H1 (cell line): ENCODE measurements around the gene COCH. TPM values are rescaled to one million over a fixed set of nuclear protein-coding genes. Genes with fewer than 3 reads are reported as not detected.

ENCODE experiments used
- CTCF ChIA-PET: fragments of 300-600 bp; sonication (Branson Sonifier 250); formaldehyde crosslinking; loops from one replicate; lab custom pipeline; 2021; ENCODE audit not compliant: partially characterized antibody; lab: Charles Lee
- POLR2A ChIA-PET: fragments of 300-600 bp; sonication (Branson Sonifier 250); formaldehyde crosslinking; loops from one replicate; lab custom pipeline; 2021; ENCODE audit warnings: inconsistent platforms; ENCODE audit not compliant: partially characterized antibody; lab: Charles Lee
- DNase-seq, 2 experiments: peaks; one replicate each; pipeline versions ENCODE4 v3.0.0 to v3.0.0-alpha.2; 2010 to 2022; ENCODE audit warnings: low spot score in 2 of 2, low read depth in 1 of 2, mixed read lengths in 1 of 2
- FAIRE-seq: peaks from 2 replicates; lab custom pipeline; 2011; peaks lifted over from hg19 to GRCh38; lab: Jason Lieb, UNC
- H2AFZ ChIP-seq: 2 replicates; pipeline ENCODE4 v1.8.1; 2012; ENCODE audit warnings: low read length, inconsistent platforms
- H2AK5ac ChIP-seq: 2 replicates; pipeline ENCODE4 v1.6.1; 2013; ENCODE audit warnings: low read depth, low read length
- H2BK120ac ChIP-seq: replicated peaks from 2 replicates; pipeline ENCODE3; 2013; ENCODE audit warnings: low read depth, low read length, inconsistent platforms
- H2BK12ac ChIP-seq: 2 replicates; pipeline ENCODE4 v1.6.1; 2013; ENCODE audit warnings: low read depth, low read length
- H2BK15ac ChIP-seq: 2 replicates; pipeline ENCODE4 v1.6.1; 2013; ENCODE audit warnings: low read length
- H2BK20ac ChIP-seq: 2 replicates; pipeline ENCODE4 v1.6.1; 2013; ENCODE audit warnings: low read length
- H2BK5ac ChIP-seq: 2 replicates; pipeline ENCODE4 v1.6.1; 2013; ENCODE audit warnings: low read depth, low read length
- H3K14ac ChIP-seq: 2 replicates; pipeline ENCODE4 v1.6.1; 2013; ENCODE audit warnings: inconsistent platforms; ENCODE audit not compliant: insufficient read length
- H3K18ac ChIP-seq: 2 replicates; pipeline ENCODE4 v1.6.1; 2013; ENCODE audit warnings: low read length; ENCODE audit errors: extremely low read depth
- H3K23ac ChIP-seq: 2 replicates; pipeline ENCODE4 v1.6.1; 2013; ENCODE audit warnings: inconsistent platforms; ENCODE audit not compliant: insufficient read length
- H3K23me2 ChIP-seq: 2 replicates; pipeline ENCODE4 v1.6.1; 2013; ENCODE audit warnings: low read depth, low read length
- H3K27ac ChIP-seq: 2 replicates; pipeline ENCODE4 v1.6.1; 2011; ENCODE audit warnings: low read depth, low read length, inconsistent platforms
- H3K27me3 ChIP-seq, 4 experiments: replicated peaks in 1 of 4; 1 replicate in 1 of 4; 2 replicates in 3 of 4; pipeline versions ENCODE4 v1.6.1 to v1.8.1; 2011 to 2013; ENCODE audit warnings: low read length in 3 of 4, mild to moderate bottlenecking in 3 of 4, inconsistent platforms in 2 of 4, mixed read lengths in 2 of 4, moderate library complexity in 1 of 4; ENCODE audit not compliant: control insufficient read depth in 3 of 4, insufficient read depth in 3 of 4; ENCODE audit errors: extremely low read depth in 1 of 4
- H3K36me3 ChIP-seq, 4 experiments: 2 replicates each; pipeline versions ENCODE4 v1.6.1 to v1.8.1; 2011 to 2013; ENCODE audit warnings: mild to moderate bottlenecking in 4 of 4, low read length in 3 of 4, moderate library complexity in 2 of 4, control low read depth in 1 of 4, inconsistent platforms in 1 of 4; ENCODE audit not compliant: insufficient read depth in 4 of 4, control insufficient read depth in 2 of 4
- H3K4ac ChIP-seq: replicated peaks from 2 replicates; pipeline ENCODE3; 2013; ENCODE audit warnings: low read length, low read depth, mixed read lengths, inconsistent platforms; ENCODE audit not compliant: insufficient read length
- H3K4me1 ChIP-seq, 4 experiments: replicated peaks in 1 of 4; 1 replicate in 1 of 4; 2 replicates in 3 of 4; pipeline versions ENCODE4 v1.6.1 to v1.8.1; 2011 to 2013; ENCODE audit warnings: low read length in 3 of 4, inconsistent platforms in 2 of 4, mixed read lengths in 1 of 4; ENCODE audit not compliant: insufficient read depth in 4 of 4, control insufficient read depth in 3 of 4
- H3K4me2 ChIP-seq, 2 experiments: 2 replicates each; pipeline versions ENCODE4 v1.6.1 to v1.8.1; 2011 to 2013; ENCODE audit warnings: low read depth in 2 of 2, low read length in 2 of 2, control low read depth in 1 of 2, inconsistent platforms in 1 of 2, mild to moderate bottlenecking in 1 of 2; ENCODE audit not compliant: insufficient read depth in 1 of 2
- H3K4me3 ChIP-seq, 4 experiments: fragments of 200-600, 300-600 bp in 1 of 4; sonication (generic), shearing (Covaris generic), sonication (Bioruptor Twin) in 1 of 4; 2 replicates each; pipeline versions ENCODE4 v1.5.1 to v1.8.1; 2011 to 2016; ENCODE audit warnings: low read length in 4 of 4, low read depth in 3 of 4, control low read depth in 2 of 4, inconsistent platforms in 2 of 4, mild to moderate bottlenecking in 2 of 4, mixed read lengths in 1 of 4, moderate library complexity in 1 of 4; ENCODE audit not compliant: insufficient read depth in 2 of 4; ENCODE audit errors: extremely low read depth in 1 of 4
- H3K56ac ChIP-seq: replicated peaks from 2 replicates; pipeline ENCODE3; 2013; ENCODE audit warnings: low read depth, mild to moderate bottlenecking, mixed read lengths, low read length, inconsistent platforms; ENCODE audit not compliant: insufficient read length
- H3K79me1 ChIP-seq: 2 replicates; pipeline ENCODE4 v1.6.1; 2013; ENCODE audit warnings: low read depth, low read length, control low read depth
- H3K79me2 ChIP-seq, 2 experiments: 2 replicates each; pipeline versions ENCODE4 v1.6.1 to v1.8.1; 2012 to 2013; ENCODE audit warnings: low read length in 2 of 2, mild to moderate bottlenecking in 2 of 2, inconsistent platforms in 1 of 2; ENCODE audit not compliant: insufficient read depth in 2 of 2, control insufficient read depth in 1 of 2
- H3K9ac ChIP-seq, 4 experiments: replicated peaks in 1 of 4; 1 replicate in 1 of 4; 2 replicates in 3 of 4; pipeline versions ENCODE4 v1.6.1 to v1.8.1; 2011 to 2013; ENCODE audit warnings: low read depth in 3 of 4, low read length in 3 of 4, control low read depth in 2 of 4, mild to moderate bottlenecking in 2 of 4, moderate library complexity in 2 of 4, inconsistent platforms in 1 of 4; ENCODE audit errors: extremely low read depth in 1 of 4
- H3K9me3 ChIP-seq, 2 experiments: 2 replicates each; pipeline versions ENCODE4 v1.6.1 to v1.8.1; 2012 to 2013; ENCODE audit warnings: mild to moderate bottlenecking in 2 of 2, moderate library complexity in 2 of 2, control low read depth in 1 of 2, inconsistent platforms in 1 of 2, low read depth in 1 of 2, low read length in 1 of 2, mixed read lengths in 1 of 2; ENCODE audit not compliant: insufficient read depth in 2 of 2
- H4K20me1 ChIP-seq, 2 experiments: replicated peaks in 1 of 2; 2 replicates each; pipeline versions ENCODE3 to v1.8.1; 2011 to 2013; ENCODE audit warnings: inconsistent platforms in 2 of 2, low read length in 2 of 2, mild to moderate bottlenecking in 1 of 2; ENCODE audit not compliant: insufficient read depth in 2 of 2, control insufficient read depth in 1 of 2
- H4K5ac ChIP-seq: 2 replicates; pipeline ENCODE4 v1.6.1; 2013; ENCODE audit warnings: low read length, low read depth, mixed read lengths, inconsistent platforms; ENCODE audit not compliant: insufficient read length
- H4K8ac ChIP-seq: 2 replicates; pipeline ENCODE4 v1.8.0; 2013; ENCODE audit warnings: mild to moderate bottlenecking, moderate library complexity, low read length, inconsistent platforms; ENCODE audit not compliant: insufficient read depth; ENCODE audit errors: extremely low read depth
- H4K91ac ChIP-seq: replicated peaks from 2 replicates; pipeline ENCODE3; 2013; ENCODE audit warnings: low read length, mixed read lengths, inconsistent platforms; ENCODE audit not compliant: insufficient read length
- ASH2L ChIP-seq: fragments of 200-600, 300-600 bp; sonication (generic); IDR thresholded peaks from one replicate; pipeline ENCODE4 v1.7.1; 2017; ENCODE audit warnings: low read length
- BCL11A ChIP-seq, 2 experiments: IDR thresholded peaks; one replicate each; pipeline ENCODE4 v1.6.1; 2011; ENCODE audit warnings: low read depth in 2 of 2, low read length in 2 of 2, mild to moderate bottlenecking in 2 of 2
- EZH2 ChIP-seq: fragments of 200-600 bp; sonication (generic); IDR thresholded peaks from 2 replicates; pipeline ENCODE4 v1.7.1; 2012; ENCODE audit warnings: low read depth, mild to moderate bottlenecking, moderate library complexity, low read length, inconsistent platforms; ENCODE audit not compliant: severe bottlenecking
- JUN ChIP-seq: IDR thresholded peaks from 2 replicates; pipeline ENCODE4 v1.6.1; 2011; ENCODE audit warnings: low read depth, mild to moderate bottlenecking, improper control_type of control experiment, low read length
- JUND ChIP-seq: IDR thresholded peaks from 2 replicates; pipeline ENCODE4 v1.6.1; 2011; ENCODE audit warnings: mild to moderate bottlenecking, improper control_type of control experiment, low read length
- NANOG ChIP-seq: IDR thresholded peaks from 2 replicates; pipeline ENCODE4 v1.6.1; 2011; ENCODE audit warnings: low read length, low read depth, mild to moderate bottlenecking, inconsistent platforms; ENCODE audit not compliant: insufficient read depth, poor library complexity, severe bottlenecking
- POU5F1 ChIP-seq: IDR thresholded peaks from 2 replicates; pipeline ENCODE4 v1.6.1; 2011; ENCODE audit warnings: low read depth, mild to moderate bottlenecking, low read length, moderate library complexity
- SIN3A ChIP-seq, 2 experiments: IDR thresholded peaks in 1 of 2; conservative IDR thresholded peaks in 1 of 2; 2 replicates each; pipeline ENCODE4 v1.6.1; 2011 to 2012; ENCODE audit warnings: low read length in 2 of 2, improper control_type of control experiment in 1 of 2, low read depth in 1 of 2, mild to moderate bottlenecking in 1 of 2
- SP1 ChIP-seq: IDR thresholded peaks from 2 replicates; pipeline ENCODE4 v1.6.1; 2011; ENCODE audit warnings: low read depth, low read length
- SP2 ChIP-seq: IDR thresholded peaks from 2 replicates; pipeline ENCODE4 v1.6.1; 2012; ENCODE audit warnings: mild to moderate bottlenecking, low read length, inconsistent platforms
- WGBS, 2 experiments: shearing (Covaris generic) in 1 of 2; methylation state at CpG; one replicate each; pipeline versions ENCODE4 v1.1.6 to v1.1.7; 2013 to 2015; ENCODE audit warnings: low lambda C conversion rate in 2 of 2, mixed read lengths in 2 of 2, inconsistent platforms in 1 of 2, low coverage in 1 of 2, missing lambda C conversion rate in 1 of 2; ENCODE audit not compliant: insufficient replicate concordance in 2 of 2, insufficient coverage in 1 of 2, insufficient read length in 1 of 2; ENCODE audit errors: extremely low coverage in 1 of 2, missing lambda C conversion rate in 1 of 2; 5-methylcytosine and 5-hydroxymethylcytosine counted together
- polyA plus RNA-seq, 7 experiments: library from polyadenylated mRNA; depleted of rRNA in 3 of 7; stranded (reverse) in 5 of 7; unstranded in 2 of 7; fragments of >200 nt in 5 of 7; fragments of 200-250 nt in 2 of 7; gene quantifications; 1 replicate in 5 of 7; 2 replicates in 1 of 7; 4 replicates in 1 of 7; pipeline versions ENCODE4 v1.2.1 to v1.2.3, GENCODE V29; 2011 to 2013; ENCODE audit warnings: missing spikeins in 2 of 7, mixed read lengths in 2 of 7
- total RNA-seq: library from RNA; stranded (reverse); fragmentation: NEBNext Ultra II Directional; extraction: Animal tissue kit (Norgen Biotek cat#: 25700); gene quantifications from 2 replicates; pipeline ENCODE4 v1.2.1, GENCODE V29; 2021

Gene COCH
- total and polyA plus RNA-seq, 2 of the 8 experiments (the other 6 are each of a cell fraction or from before 2014, with no cell fraction given): 12.9 to 30.8 TPM

- no peaks in the 10 kb centered on the region for H3K4me1 ChIP-seq
- H4K91ac ChIP-seq: no peak overlapping the region
- peaks cover 0 to 32% (median 5%) of the 10 kb centered on the region in 4 experiments; a peak in 4 of 8 replicates for H3K36me3 ChIP-seq
- no peak overlapping the region for H3K56ac ChIP-seq
- no peaks in the 10 kb centered on the region for H3K9me3 ChIP-seq
- H4K20me1 ChIP-seq: no peaks in the 10 kb centered on the region
- no peak overlapping the region for H3K4me2 ChIP-seq
- H4K8ac ChIP-seq: no peak overlapping the region
- H2BK120ac ChIP-seq: no peak overlapping the region
- H3K14ac ChIP-seq: no peak overlapping the region
- H3K27ac ChIP-seq: no peak overlapping the region
- no peak overlapping the region for H2AFZ ChIP-seq
- H3K18ac ChIP-seq: no peak overlapping the region
- no peak overlapping the region for H2BK5ac ChIP-seq
- no peak overlapping the region for H2BK20ac ChIP-seq
- no peak overlapping the region for H2BK12ac ChIP-seq
- FAIRE-seq (no peak), DNase-seq (no peak)
- ChIA-PET CTCF (interaction anchor here (0.5 to 1.3 kb wide), 4 partner anchors 9 to 450 kb away, joined by 3 to 6 read pairs (median 3); no protein-coding TSS in a partner anchor), POLR2A (no interaction called here)
- WGBS, 2 experiments: 81% methylated on average over 2 of the region's 2 CpGs; no CpG with 5 or more reads in 1 of the 2 experiments
- no peak overlapping the region for H4K5ac ChIP-seq
- H3K4me3 ChIP-seq: no peak overlapping the region
- no peak overlapping the region for H3K23ac ChIP-seq
- H3K9ac ChIP-seq: no peak overlapping the region
- no peaks in the 10 kb centered on the region for H3K79me1 ChIP-seq
- H3K79me2 ChIP-seq: no peaks in the 10 kb centered on the region; a peak in 1 of 4 replicates
- H3K4ac ChIP-seq: no peak overlapping the region
- H2AK5ac ChIP-seq: no peak overlapping the region
- no peaks in the 10 kb centered on the region for H3K27me3 ChIP-seq
- H2BK15ac ChIP-seq: no peak overlapping the region
- no peaks in the 10 kb centered on the region for H3K23me2 ChIP-seq
- TF ChIP-seq NANOG (no peak), SIN3A (conservative IDR thresholded peaks at IDR 0.05 in 1 of 2, IDR thresholded peaks at IDR 0.05 in 1 of 2; ENCODE audit: low read depth in 1 of 2, low read length in 2 of 2) (no peak), JUN (no peak), BCL11A (IDR thresholded peaks at IDR 0.05; ENCODE audit: low read depth in 2 of 2, low read length in 2 of 2) (no peak), SP1 (no peak), EZH2 (no peak), JUND (no peak), POU5F1 (no peak), SP2 (no peak), ASH2L (no peak)
These were observed 29.1 kb downstream of the COCH start for GRCh38 chr14:30903285-30904124.
